GM12878 (cell line): ENCODE results near the gene YBX3. TPM values are rescaled to one million over a fixed set of nuclear protein-coding genes. Genes with fewer than 3 reads are reported as not detected.

ENCODE experiments used
- ATAC-seq: fragments of 200-7000 bp; cut with Tn5 transposase; 3 replicates; pipeline ENCODE4 v1.9.1; 2020; ENCODE audit warnings: mild to moderate bottlenecking, moderate library complexity
- BruUV-seq: library from RNA; stranded (reverse); fragments of 400-500 nt; replicated peaks from 2 replicates; lab custom pipeline; 2021; lab: Mats Ljungman, UMichigan
- CTCF ChIA-PET: fragments of 300-600 bp; sonication (Branson Sonifier 250); formaldehyde crosslinking; extraction: SDS; loops from one replicate; lab custom pipeline; 2021; ENCODE audit warnings: inconsistent platforms; lab: Yijun Ruan, JAX
- POLR2A ChIA-PET: fragments of 350-600 bp; formaldehyde crosslinking; extraction: SDS; loops from one replicate; lab custom pipeline; 2021; ENCODE audit warnings: inconsistent platforms; lab: Charles Lee
- RAD21 ChIA-PET: fragments of 300-600 bp; sonication (Branson Sonifier 250); formaldehyde crosslinking; loops from one replicate; lab custom pipeline; 2023; ENCODE audit warnings: antibody characterized with exemption; ENCODE audit not compliant: unreplicated experiment; lab: Charles Lee
- SMC1A ChIA-PET: fragments of 300-600 bp; sonication (Branson Sonifier 250); formaldehyde crosslinking; loops from one replicate; lab custom pipeline; 2023; ENCODE audit not compliant: unreplicated experiment, uncharacterized antibody; lab: Charles Lee
- DNase-seq: peaks from one replicate; pipeline ENCODE4 v3.0.0-alpha.2; 2011; ENCODE audit warnings: low read depth, low spot score
- FAIRE-seq: peaks from 3 replicates; lab custom pipeline; 2011; peaks lifted over from hg19 to GRCh38; lab: Jason Lieb, UNC
- H2AFZ ChIP-seq: 2 replicates; pipeline ENCODE4 v1.6.0; 2011; ENCODE audit warnings: low read depth, low read length, control low read depth; ENCODE audit not compliant: control insufficient read depth
- H3K27ac ChIP-seq: 2 replicates; pipeline ENCODE4 v1.5.1; 2011; ENCODE audit warnings: control low read depth; ENCODE audit not compliant: control insufficient read depth, insufficient read depth
- H3K27me3 ChIP-seq, 2 experiments: replicated peaks in 1 of 2; 2 replicates each; pipeline versions ENCODE4 v1.6.0 to v1.6.1; 2011; ENCODE audit warnings: low read length in 1 of 2; ENCODE audit not compliant: control insufficient read depth in 2 of 2, insufficient read depth in 2 of 2
- H3K36me3 ChIP-seq, 2 experiments: 2 replicates each; pipeline ENCODE4 v1.5.1; 2011; ENCODE audit warnings: low read length in 1 of 2; ENCODE audit not compliant: control insufficient read depth in 2 of 2, insufficient read depth in 2 of 2
- H3K4me1 ChIP-seq: 2 replicates; pipeline ENCODE4 v1.6.1; 2011; ENCODE audit warnings: mild to moderate bottlenecking, low read length, moderate library complexity, mixed read lengths; ENCODE audit not compliant: control insufficient read depth, insufficient read depth
- H3K4me2 ChIP-seq: 2 replicates; pipeline ENCODE4 v1.6.0; 2011; ENCODE audit warnings: control low read depth; ENCODE audit not compliant: control insufficient read depth, insufficient read depth
- H3K4me3 ChIP-seq: fragments of 200-600 bp; sonication (generic); 2 replicates; pipeline ENCODE4 v1.5.1; 2016
- H3K79me2 ChIP-seq: 2 replicates; pipeline ENCODE4 v1.6.0; 2011; ENCODE audit warnings: low read length; ENCODE audit not compliant: control insufficient read depth, insufficient read depth
- H3K9ac ChIP-seq: 2 replicates; pipeline ENCODE4 v1.8.0; 2011; ENCODE audit warnings: low read length, control low read depth, mixed read lengths; ENCODE audit not compliant: control insufficient read depth, insufficient read depth
- H3K9me3 ChIP-seq: replicated peaks from 3 replicates; pipeline ENCODE4 v1.5.1; 2011; ENCODE audit warnings: mild to moderate bottlenecking, low read length; ENCODE audit not compliant: control insufficient read depth, insufficient read depth
- H4K20me1 ChIP-seq: 2 replicates; pipeline ENCODE4 v1.6.0; 2011; ENCODE audit not compliant: control insufficient read depth, insufficient read depth
- CEBPZ ChIP-seq: fragments of 150-350 bp; IDR thresholded peaks from 2 replicates; pipeline ENCODE4 v1.6.1; 2016; ENCODE audit warnings: low read depth, low read length
- EGR1 ChIP-seq, 2 experiments: IDR thresholded peaks; 1 replicate in 1 of 2; 2 replicates in 1 of 2; pipeline ENCODE4 v1.6.1; 2011 to 2012; ENCODE audit warnings: low read depth in 2 of 2, low read length in 2 of 2, borderline replicate concordance in 1 of 2, mild to moderate bottlenecking in 1 of 2, moderate library complexity in 1 of 2
- SMAD1 ChIP-seq: fragments of 450-650 bp; IDR thresholded peaks from 2 replicates; pipeline ENCODE4 v1.6.1; 2018; ENCODE audit warnings: mild to moderate bottlenecking, low read depth; ENCODE audit not compliant: partially characterized antibody
- SRF ChIP-seq, 2 experiments: IDR thresholded peaks; 2 replicates each; pipeline ENCODE4 v1.6.1; 2011; ENCODE audit warnings: low read depth in 2 of 2, low read length in 2 of 2, mild to moderate bottlenecking in 1 of 2, moderate library complexity in 1 of 2
- WGBS: methylation state at CpG from one replicate; pipeline ENCODE4 v1.1.6; 2016; ENCODE audit warnings: low lambda C conversion rate; ENCODE audit not compliant: insufficient replicate concordance, insufficient coverage; ENCODE audit errors: missing lambda C conversion rate; 5-methylcytosine and 5-hydroxymethylcytosine counted together
- in situ Hi-C: fragments of 300-500 bp; cut with MboI; formaldehyde crosslinking; loops from 9 replicates; pipeline ENCODE4 v1.14.3; 2018; ENCODE audit warnings: mixed read lengths
- intact Hi-C: fragments of 100-400 bp; cut with micrococcal nuclease; formaldehyde crosslinking; loops from one replicate; pipeline ENCODE4 v1.14.2; 2022; ENCODE audit not compliant: unreplicated experiment
- polyA plus RNA-seq, 11 experiments: library from polyadenylated mRNA; depleted of rRNA in 4 of 11; unstranded in 6 of 11; stranded (reverse) in 5 of 11; fragments of >200 nt; fragmentation: Nextera tagmentation in 4 of 11; fragmentation: Illumina TruSeq in 1 of 11; extraction: Ambion mirVana in 4 of 11; extraction: Trizol in 1 of 11; gene quantifications; 1 replicate in 1 of 11; 2 replicates in 10 of 11; pipeline versions ENCODE4 v1.2.1 to v1.2.3, GENCODE V29; 2011 to 2016; ENCODE audit warnings: inconsistent platforms in 2 of 11, missing spikeins in 2 of 11, low read depth in 1 of 11
- total RNA-seq, 4 experiments: library from RNA; depleted of rRNA in 3 of 4; stranded (reverse); fragments of >200 nt in 3 of 4; fragmentation: Illumina TruSeq in 1 of 4; extraction: Trizol in 1 of 4; gene quantifications; 2 replicates each; pipeline versions ENCODE4 v1.2.1 to v1.2.3, GENCODE V29; 2013 to 2021

Gene YBX3
- total and polyA plus RNA-seq, 10 of the 15 experiments (the other 5 are each of a cell fraction or from before 2014, with no cell fraction given) = 25.9 to 221 (median 111) TPM

GRCh38 chr12:10664499-10664898, 58.6 kb downstream of the YBX3 start (continued):
- TF ChIP-seq CEBPZ = no peak

GRCh38 chr12:10663869-10664268, 59.3 kb downstream of the YBX3 start:
- Histone ChIP-seq H3K4me1 (no peaks in the 10 kb centered on the region), H3K4me3 (no peak overlapping the region), H4K20me1 (no peaks in the 10 kb centered on the region), H3K9me3 (no peaks in the 10 kb centered on the region), H3K36me3 (no peaks in the 10 kb centered on the region), H3K4me2 (no peak overlapping the region), H3K27ac (no peak overlapping the region), H3K9ac (no peak overlapping the region), H3K79me2 (no peaks in the 10 kb centered on the region), H3K27me3 (peaks cover 0 to 1% of the 10 kb centered on the region in 2 experiments; a peak in 2 of 4 replicates), H2AFZ (no peak overlapping the region)
- ChIA-PET POLR2A (no interaction called here), RAD21 (no interaction called here), CTCF (interaction anchor here (1.0 kb wide), 1 partner anchor 17 kb away, joined by 3 read pairs; no protein-coding TSS in a partner anchor), SMC1A (no interaction called here)
- no peak for DNase-seq
- intact Hi-C loops (no loop called here), in situ Hi-C loops (no loop called here)
- TF ChIP-seq SMAD1 (no peak), EGR1 (IDR thresholded peaks at IDR 0.05; ENCODE audit: borderline replicate concordance in 1 of 2, low read depth in 2 of 2, low read length in 2 of 2) (no peak), SRF (IDR thresholded peaks at IDR 0.05; ENCODE audit: low read depth in 2 of 2, low read length in 2 of 2) (no peak)
- 23% methylated on average over 3 of the region's 3 CpGs for WGBS
- BruUV-seq = no TSS peak
- FAIRE-seq = no peak
- no peak for ATAC-seq
